AG09309 (cell line): ENCODE data around the gene NAXE.
A peak's percentile ranks its signal among the peaks of the same experiment; 100 is the strongest.

Experiments used
- DNase-seq: peaks from one replicate; pipeline ENCODE4 v3.0.0-alpha.2; 2010; ENCODE audit warnings: low read depth
- H3K4me3 ChIP-seq: 2 replicates; pipeline ENCODE4 v1.5.1; 2011; ENCODE audit warnings: mild to moderate bottlenecking, low read depth, low read length, moderate library complexity; ENCODE audit not compliant: control insufficient read depth
- CTCF ChIP-seq: IDR thresholded peaks from 2 replicates; pipeline ENCODE4 v1.5.1; 2011; ENCODE audit warnings: mild to moderate bottlenecking, low read depth, low read length, inconsistent platforms; ENCODE audit not compliant: insufficient read depth, control insufficient read depth; ENCODE audit errors: missing control alignments

NAXE gene

GRCh38 chr1:156591432-156592157, at the start of gene NAXE:
TSS of gene NAXE (plus strand) at chr1:156591776. CDS start at chr1:156591805, 29 bp downstream.
- no peak for DNase-seq
- TF ChIP-seq CTCF = no peak
- peak within 1 kb of the TSS; percentile 88 for H3K4me3 ChIP-seq

- DNase-seq = no peak
- no peak for TF ChIP-seq CTCF
- no peak overlapping the region for H3K4me3 ChIP-seq
Observed at GRCh38 chr1:156543066-156543465, 48.5 kb upstream of the NAXE start.

- no peak for DNase-seq
- TF ChIP-seq CTCF = no peak
- H3K4me3 ChIP-seq = no peak overlapping the region
Observed at GRCh38 chr1:156544592-156545102, 46.9 kb upstream of the NAXE start.

GRCh38 chr1:156546267-156546666, 45.3 kb upstream of the NAXE start:
- no peak for DNase-seq
- no peak overlapping the region for H3K4me3 ChIP-seq
- no peak for TF ChIP-seq CTCF

GRCh38 chr1:156547434-156547833, 44.1 kb upstream of the NAXE start:
- TF ChIP-seq CTCF = no peak
- H3K4me3 ChIP-seq = no peak overlapping the region
- no peak for DNase-seq

GRCh38 chr1:156547982-156548381, 43.6 kb upstream of the NAXE start:
- TF ChIP-seq CTCF = no peak
- H3K4me3 ChIP-seq = no peak overlapping the region
- no peak for DNase-seq
